OCI-LY1 (cell line): ENCODE data around the gene BMP6.

Experiments used
- H2AFZ ChIP-seq: fragments of 200-600 bp; sonication (generic), shearing (Covaris generic); 2 replicates; pipeline ENCODE4 v1.6.0; 2014; ENCODE audit warnings: antibody characterized with exemption, mild to moderate bottlenecking, low read length
- H3F3A ChIP-seq: fragments of 200-600 bp; sonication (generic), shearing (Covaris generic); 2 replicates; pipeline ENCODE4 v1.6.0; 2014; ENCODE audit warnings: mild to moderate bottlenecking, antibody characterized with exemption, low read length, moderate library complexity; ENCODE audit not compliant: insufficient read depth
- H3K27ac ChIP-seq: fragments of 200-600 bp; sonication (generic); 2 replicates; pipeline ENCODE4 v1.5.1; 2014; ENCODE audit warnings: low read length, mixed run types, mild to moderate bottlenecking, low read depth; ENCODE audit not compliant: poor library complexity, severe bottlenecking
- H3K27me3 ChIP-seq: fragments of 200-600 bp; sonication (generic); 2 replicates; pipeline ENCODE4 v1.6.0; 2014; ENCODE audit warnings: antibody characterized with exemption, mild to moderate bottlenecking, low read length, moderate library complexity; ENCODE audit not compliant: insufficient read depth
- H3K36me3 ChIP-seq: fragments of 200-600 bp; sonication (generic); 2 replicates; pipeline ENCODE4 v1.6.1; 2014; ENCODE audit warnings: mild to moderate bottlenecking, antibody characterized with exemption, low read length, moderate library complexity, mixed read lengths; ENCODE audit not compliant: insufficient read depth
- H3K4me1 ChIP-seq: fragments of 200-600 bp; sonication (generic); 2 replicates; pipeline ENCODE4 v1.5.1; 2014; ENCODE audit warnings: mild to moderate bottlenecking, low read length, moderate library complexity; ENCODE audit not compliant: insufficient read depth, severe bottlenecking
- H3K4me2 ChIP-seq: fragments of 200-600 bp; sonication (generic), shearing (Covaris generic); 2 replicates; pipeline ENCODE4 v1.6.1; 2014; ENCODE audit warnings: low read length
- H3K4me3 ChIP-seq: fragments of 200-600 bp; sonication (generic); 2 replicates; pipeline ENCODE4 v1.5.1; 2014; ENCODE audit warnings: low read length, low read depth, mild to moderate bottlenecking, mixed read lengths; ENCODE audit not compliant: poor library complexity, severe bottlenecking
- H3K79me2 ChIP-seq: fragments of 200-600 bp; shearing (Covaris generic); 2 replicates; pipeline ENCODE4 v1.6.1; 2016; ENCODE audit warnings: mixed run types, low read length, mixed read lengths; ENCODE audit not compliant: insufficient read depth
- H3K9ac ChIP-seq: fragments of 200-600 bp; sonication (generic), shearing (Covaris generic); 2 replicates; pipeline ENCODE4 v1.6.1; 2014; ENCODE audit warnings: mild to moderate bottlenecking, low read length, mixed read lengths
- H3K9me2 ChIP-seq: fragments of 200-600 bp; sonication (generic), shearing (Covaris generic); 2 replicates; pipeline ENCODE4 v1.6.1; 2014; ENCODE audit warnings: low read depth, mild to moderate bottlenecking, low read length, mixed read lengths
- H3K9me3 ChIP-seq: fragments of 200-600 bp; shearing (Covaris generic); 2 replicates; pipeline ENCODE4 v1.6.1; 2014; ENCODE audit warnings: low read length, mixed read lengths
- H4K20me1 ChIP-seq: fragments of 200-600 bp; sonication (generic), shearing (Covaris generic); 2 replicates; pipeline ENCODE4 v1.6.0; 2016; ENCODE audit warnings: mild to moderate bottlenecking, low read length; ENCODE audit not compliant: insufficient read depth
- CTCF ChIP-seq: fragments of 200-600 bp; sonication (generic), shearing (Covaris generic); IDR thresholded peaks from 2 replicates; pipeline ENCODE4 v1.5.1; 2017; ENCODE audit warnings: mild to moderate bottlenecking, antibody characterized with exemption, low read length, moderate library complexity, mixed read lengths
- EZH2 ChIP-seq: fragments of 200-600 bp; sonication (generic), shearing (Covaris generic); IDR thresholded peaks from 2 replicates; pipeline ENCODE4 v1.8.0; 2017; ENCODE audit warnings: borderline replicate concordance, mixed run types, mild to moderate bottlenecking, antibody characterized with exemption, low read length, moderate library complexity, mixed read lengths

Gene BMP6

GRCh38 chr6:7911345-7911725, 185.4 kb downstream of the BMP6 start:
- Histone ChIP-seq H3F3A (no peaks in the 10 kb centered on the region), H4K20me1 (no peaks in the 10 kb centered on the region), H2AFZ (no peak overlapping the region)

GRCh38 chr6:7912024-7912423, 186.1 kb downstream of the BMP6 start:
- Histone ChIP-seq H3K36me3 (no peaks in the 10 kb centered on the region), H3F3A (no peaks in the 10 kb centered on the region), H3K4me2 (no peak overlapping the region), H2AFZ (no peak overlapping the region), H3K9ac (no peak overlapping the region), H3K27ac (no peak overlapping the region), H3K9me2 (no peaks in the 10 kb centered on the region), H3K27me3 (peaks cover 6% of the 10 kb centered on the region; the same call in 1 of the 2 replicates), H3K79me2 (no peaks in the 10 kb centered on the region), H3K4me1 (peaks cover 30% of the 10 kb centered on the region), H3K4me3 (no peak overlapping the region), H4K20me1 (no peaks in the 10 kb centered on the region), H3K9me3 (no peaks in the 10 kb centered on the region)
- TF ChIP-seq CTCF (no peak), EZH2 (no peak)

More at GRCh38 chr6:7911345-7911725, 185.4 kb downstream of the BMP6 start:
- peak overlapping the region; percentile 63 for H3K4me3 ChIP-seq
- H3K4me1 ChIP-seq: peaks cover 26% of the 10 kb centered on the region
- H3K9me2 ChIP-seq: no peaks in the 10 kb centered on the region
- H3K9ac ChIP-seq: peak overlapping the region; percentile 70; the same call in 1 of the 2 replicates
- no peaks in the 10 kb centered on the region for H3K36me3 ChIP-seq
- peak overlapping the region; percentile 79 for H3K4me2 ChIP-seq
- H3K79me2 ChIP-seq: peaks cover 5% of the 10 kb centered on the region; the same call in 1 of the 2 replicates
- no peak for TF ChIP-seq EZH2
- TF ChIP-seq CTCF: no peak
- H3K9me3 ChIP-seq: no peaks in the 10 kb centered on the region
- H3K27me3 ChIP-seq: peaks cover 6% of the 10 kb centered on the region; the same call in 1 of the 2 replicates
- no peak overlapping the region for H3K27ac ChIP-seq

- Histone ChIP-seq H3K4me3 (no peak overlapping the region), H3K9ac (no peak overlapping the region), H4K20me1 (no peaks in the 10 kb centered on the region), H3K4me1 (peaks cover 30% of the 10 kb centered on the region), H2AFZ (no peak overlapping the region), H3K79me2 (no peaks in the 10 kb centered on the region), H3K9me3 (no peaks in the 10 kb centered on the region), H3K27ac (no peak overlapping the region), H3K27me3 (peaks cover 6% of the 10 kb centered on the region; the same call in 1 of the 2 replicates), H3K9me2 (no peaks in the 10 kb centered on the region), H3K4me2 (no peak overlapping the region), H3K36me3 (no peaks in the 10 kb centered on the region), H3F3A (no peaks in the 10 kb centered on the region)
- TF ChIP-seq EZH2 (no peak), CTCF (no peak)
Observed at GRCh38 chr6:7912736-7913517, 187.0 kb downstream of the BMP6 start.
